Measurements from ENCODE around the gene PACS2. TPM values are rescaled to one million over a fixed set of nuclear protein-coding genes. Genes with fewer than 3 reads are reported as not detected.

Gene PACS2
- total RNA-seq (100 to 1,000 TPM; 167 to 174 TPM), polyA plus RNA-seq (ENCODE audit: insufficient read depth, low read depth, low replicate concordance) (99.2 TPM)
- long read RNA-seq, donor 1, transcript PACS2-201 (24 exons, 3,708 nt): major isoform, 7 of 18 reads
- long read RNA-seq, donor 1, partial matches to known transcripts: 11 of 18 reads
- long read RNA-seq, donor 1, other reads (novel, unspliced or antisense): 0 of 18 reads
- long read RNA-seq, donor 2, partial matches to known transcripts: 0 of 2 reads
- long read RNA-seq, donor 2, other reads (novel, unspliced or antisense): 0 of 2 reads

GRCh38 chr14:105314287-105315200 is at the start of gene PACS2:
TSS of gene PACS2 (plus strand) at chr14:105314748. CDS start at chr14:105314919, 171 bp downstream.
- H3K9me3 ChIP-seq: no peaks in the 10 kb centered on the region
- peak; percentile 77 for DNase-seq
- peaks cover 33% of the 10 kb centered on the region for H3K4me1 ChIP-seq
- peak within 1 kb of the TSS; percentile 73 to 75 for H3K4me3 ChIP-seq
- H3K27me3 ChIP-seq: no peaks in the 10 kb centered on the region
- WGBS, 2 donors: 2 to 7% methylated on average over 3 to 36 of the region's 163 CpGs
- H3K36me3 ChIP-seq (ENCODE audit: low read depth, missing control alignments): no peaks in the 10 kb centered on the region
- peak within 1 kb of the TSS; percentile 85 to 97 for H3K27ac ChIP-seq
- intact Hi-C loops (cut with DNase I; ENCODE audit: low total_unique reads): no loop called here
- TF ChIP-seq CTCF (IDR thresholded peaks at IDR 0.05) (no peak), POLR2A (IDR thresholded peaks at IDR 0.05) (no peak)

GRCh38 chr14:105267820-105268548 is 46.6 kb upstream of the PACS2 start:
- peak; percentile 74 for DNase-seq
- TF ChIP-seq CTCF (IDR thresholded peaks at IDR 0.05) (no peak), POLR2A (IDR thresholded peaks at IDR 0.05) (no peak)
- no peaks in the 10 kb centered on the region for H3K36me3 ChIP-seq (ENCODE audit: low read depth, missing control alignments)
- intact Hi-C loops (cut with DNase I; ENCODE audit: low total_unique reads): no loop called here
- WGBS, 2 donors: 57 to 83% methylated on average over 8 to 20 of the region's 21 CpGs
- no peak overlapping the region for H3K27ac ChIP-seq
- H3K9me3 ChIP-seq: no peaks in the 10 kb centered on the region
- no peaks in the 10 kb centered on the region for H3K4me1 ChIP-seq
- no peaks in the 10 kb centered on the region for H3K27me3 ChIP-seq
- H3K4me3 ChIP-seq: no peak overlapping the region

GRCh38 chr14:105268736-105269354 is 45.7 kb upstream of the PACS2 start:
- no peak for DNase-seq
- no peak for TF ChIP-seq CTCF (IDR thresholded peaks at IDR 0.05)
- TF ChIP-seq POLR2A (IDR thresholded peaks at IDR 0.05): no peak
- Histone ChIP-seq H3K9me3 (no peaks in the 10 kb centered on the region), H3K36me3 (ENCODE audit: low read depth, missing control alignments) (no peaks in the 10 kb centered on the region), H3K27ac (no peak overlapping the region), H3K4me3 (no peak overlapping the region), H3K4me1 (no peaks in the 10 kb centered on the region), H3K27me3 (no peaks in the 10 kb centered on the region)
- intact Hi-C loops (cut with DNase I; ENCODE audit: low total_unique reads): no loop called here
- 93% methylated on average over 7 to 18 of the region's 18 CpGs for WGBS, 2 donors

GRCh38 chr14:105269405-105269804 is 45.1 kb upstream of the PACS2 start:
- intact Hi-C loops (cut with DNase I; ENCODE audit: low total_unique reads): no loop called here
- DNase-seq: no peak
- no peaks in the 10 kb centered on the region for H3K36me3 ChIP-seq (ENCODE audit: low read depth, missing control alignments)
- H3K9me3 ChIP-seq: no peaks in the 10 kb centered on the region
- H3K4me1 ChIP-seq: no peaks in the 10 kb centered on the region
- 78 to 85% methylated on average over 5 to 11 of the region's 11 CpGs for WGBS, 2 donors
- TF ChIP-seq CTCF (IDR thresholded peaks at IDR 0.05) (no peak), POLR2A (IDR thresholded peaks at IDR 0.05) (no peak)
- H3K27me3 ChIP-seq: no peaks in the 10 kb centered on the region
- H3K27ac ChIP-seq: no peak overlapping the region
- H3K4me3 ChIP-seq: no peak overlapping the region

All from testis (tissue), 5 donors.